Metanephros (tissue), 1 donor: Measurements from ENCODE around the gene CHAC2. TPM values are rescaled to one million over a fixed set of nuclear protein-coding genes. Genes with fewer than 3 reads are reported as not detected.

Experiments used
- total RNA-seq: library from RNA; depleted of rRNA; stranded (reverse); fragments of >200 nt; gene quantifications from one replicate; pipeline ENCODE4 v1.2.3, GENCODE V29; 2014

Gene CHAC2
- total RNA-seq = 3.4 TPM

GRCh38 chr2:53767405-53768241 is at the start of gene CHAC2:
Gene CHAC2, plus strand, starts transcription at chr2:53767804. Its CDS starts 83 bp downstream, at chr2:53767887.

GRCh38 chr2:53786705-53787613 is 19.4 kb downstream of the CHAC2 start, which contains the start of the genes ASB3 and ERLEC1:
Gene ASB3, minus strand, starts transcription at chr2:53786953. Its CDS starts 21,381 bp downstream, at chr2:53765572.
Gene ERLEC1, plus strand, starts transcription at chr2:53787044. Its CDS starts 167 bp downstream, at chr2:53787211.

Other genes starting within 250 kb of the CHAC2 start
- gene ASB3, start 19.1 kb downstream of the CHAC2 start, total RNA-seq = 42.6 TPM
- gene ERLEC1, start 19.2 kb downstream of the CHAC2 start, total RNA-seq = 43.1 TPM
- 1.6 TPM for gene GPR75, start 92.2 kb downstream of the CHAC2 start, total RNA-seq
- gene PSME4, start 203.2 kb downstream of the CHAC2 start, total RNA-seq = 48.3 TPM